ENCODE data around the gene HIVEP3.

HIVEP3 gene

DNA sequence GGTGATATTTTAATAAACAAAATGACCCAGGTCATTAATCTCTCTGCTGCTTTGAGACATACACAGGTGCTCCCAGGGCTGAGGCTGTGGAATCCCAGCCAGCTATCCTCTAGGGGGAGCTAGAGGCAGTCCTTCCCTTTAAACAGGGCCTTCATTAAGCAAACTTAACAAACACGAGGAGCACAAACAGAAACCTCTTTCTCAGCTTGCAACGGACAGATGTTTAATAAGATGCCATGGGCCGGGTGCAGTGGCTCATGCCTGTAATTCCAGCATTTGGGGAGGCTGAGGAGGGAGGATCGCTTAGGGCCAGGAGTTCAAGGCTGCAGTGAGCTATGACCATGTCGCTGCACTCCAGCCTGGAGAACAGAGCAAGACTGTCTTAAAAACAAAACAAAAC, 106.7 kb downstream of the HIVEP3 start:
- no peak for DNase-seq (ENCODE audit: low spot score)

DNA sequence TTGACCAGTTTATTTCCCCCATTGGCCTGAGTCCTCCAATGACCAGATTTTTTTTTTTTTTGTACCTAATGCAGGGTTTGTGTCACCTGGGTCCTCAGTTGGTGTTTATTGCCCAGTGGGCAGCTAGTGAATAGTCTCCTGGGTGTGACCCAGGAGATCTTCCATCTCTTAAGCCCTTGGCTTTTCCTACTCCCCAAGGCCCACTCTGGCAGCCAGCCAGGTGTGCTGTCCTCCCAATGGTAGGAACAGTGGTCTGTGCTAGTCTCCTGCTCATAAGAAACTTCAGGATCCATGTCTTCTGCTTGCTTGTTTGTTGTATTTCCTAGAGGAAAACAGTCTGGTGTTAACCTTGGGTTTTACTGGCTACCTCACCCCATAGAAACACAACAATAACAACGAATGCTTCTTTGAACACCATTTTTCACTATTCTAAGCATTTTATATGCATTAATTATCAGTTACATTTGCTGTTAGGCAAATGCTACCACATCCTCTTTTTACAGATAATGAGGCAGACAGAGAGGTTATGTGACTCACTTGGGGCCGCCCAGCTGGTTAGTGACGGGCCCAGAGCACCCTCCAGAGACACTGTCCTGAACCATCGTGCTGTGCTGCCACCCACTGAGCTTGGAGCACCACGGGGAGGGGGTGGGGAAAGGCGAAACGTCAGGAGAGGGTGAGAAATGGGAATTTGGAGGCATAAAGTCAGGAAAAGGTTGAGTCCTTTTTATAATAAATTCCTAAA, 107.5 kb downstream of the HIVEP3 start:
- no peak for DNase-seq (ENCODE audit: low spot score)

DNA sequence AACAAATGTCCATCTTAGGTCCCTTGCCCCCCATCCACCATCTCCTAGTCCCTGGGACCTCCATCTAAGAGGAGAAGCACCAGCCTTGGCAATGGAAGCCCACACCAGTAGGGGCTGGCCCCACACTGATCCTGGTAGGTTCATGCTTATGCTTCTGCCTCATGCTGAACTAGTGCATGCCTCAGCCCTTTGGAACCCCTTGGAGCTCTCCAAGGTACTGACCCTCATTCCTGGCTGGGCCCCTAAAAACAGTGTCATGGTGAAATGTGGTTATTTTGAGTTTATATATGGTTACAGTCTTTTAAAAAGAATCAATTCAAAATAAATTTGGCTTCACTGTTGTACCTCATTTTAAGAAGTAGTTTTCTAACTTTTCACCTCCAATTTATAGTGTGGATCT, 108.3 kb downstream of the HIVEP3 start:
- DNase-seq (ENCODE audit: low spot score) = no peak

DNA sequence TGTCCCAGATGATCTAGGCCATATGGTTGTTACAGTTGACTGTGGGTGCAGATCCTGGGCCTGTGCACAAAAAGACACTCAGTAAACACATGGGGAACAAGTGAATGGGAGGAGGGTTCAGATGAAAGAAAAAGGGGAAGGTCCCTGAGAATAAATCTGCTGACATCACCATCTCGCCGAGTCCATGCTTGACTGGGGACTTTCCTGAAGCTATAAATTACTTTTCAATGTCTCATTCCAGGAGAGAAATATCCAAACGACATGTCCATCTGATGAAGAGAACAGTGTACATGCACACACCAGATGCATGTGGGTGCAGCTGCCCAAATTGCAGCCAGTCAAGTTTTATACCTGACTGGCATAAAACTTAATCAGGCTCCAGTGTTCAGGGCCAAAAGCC, 109.0 kb downstream of the HIVEP3 start:
- peak; percentile 8 for DNase-seq (ENCODE audit: low spot score)

DNA sequence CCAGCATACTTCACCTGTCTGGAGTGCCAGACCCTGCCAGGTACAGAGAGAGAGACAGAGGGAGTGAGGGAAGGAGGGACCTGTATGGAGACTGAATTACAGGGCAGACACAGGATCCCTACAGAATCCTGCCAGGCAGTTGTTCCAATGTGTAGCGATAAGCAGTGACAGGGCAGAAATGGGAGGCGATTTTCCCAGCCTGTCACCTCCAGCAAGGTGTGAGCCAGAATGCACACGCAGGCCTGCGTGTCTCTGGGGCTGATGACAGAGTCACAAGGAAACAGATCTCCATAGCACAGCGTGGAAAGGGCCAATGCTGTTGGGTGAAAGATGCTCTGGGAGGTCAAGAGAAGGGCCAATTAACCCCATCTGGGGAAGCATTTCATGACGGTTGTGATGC, 111.3 kb downstream of the HIVEP3 start:
- peak; percentile 15 for DNase-seq (ENCODE audit: low spot score)

DNA sequence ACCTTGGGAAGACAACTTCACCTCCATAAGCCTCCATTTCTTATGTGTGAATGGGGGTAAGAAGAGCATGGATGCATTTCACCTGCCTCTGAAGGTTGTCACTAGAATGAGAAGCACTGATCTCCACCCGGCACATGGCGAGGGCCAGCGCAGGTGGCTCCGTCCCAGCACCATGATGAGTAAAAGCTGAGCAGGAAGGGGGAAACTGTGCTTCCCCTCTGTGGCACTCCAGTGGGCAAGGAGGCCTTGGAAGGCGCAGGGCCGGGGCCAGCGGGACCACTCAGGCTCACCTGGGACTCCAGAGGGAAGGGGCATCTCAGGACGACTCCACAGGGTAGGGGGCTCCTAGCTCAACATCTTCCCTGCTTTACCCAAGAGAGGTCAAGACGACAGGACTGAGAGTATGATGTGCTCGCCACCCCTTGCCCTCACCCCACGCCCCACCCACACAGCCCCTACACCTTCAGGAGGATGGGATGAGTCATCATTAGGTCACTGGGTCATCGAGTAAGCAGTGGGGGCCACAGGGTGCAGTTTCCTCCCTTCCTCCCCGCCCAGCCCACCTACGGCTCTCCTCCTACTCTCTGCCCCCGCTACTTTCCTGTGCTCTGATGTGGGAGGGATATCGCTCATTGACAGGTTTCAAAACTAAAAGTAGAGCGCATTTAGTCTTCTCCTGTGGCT, 112.1 kb downstream of the HIVEP3 start:
- peak; percentile 25 for DNase-seq (ENCODE audit: low spot score)

DNA sequence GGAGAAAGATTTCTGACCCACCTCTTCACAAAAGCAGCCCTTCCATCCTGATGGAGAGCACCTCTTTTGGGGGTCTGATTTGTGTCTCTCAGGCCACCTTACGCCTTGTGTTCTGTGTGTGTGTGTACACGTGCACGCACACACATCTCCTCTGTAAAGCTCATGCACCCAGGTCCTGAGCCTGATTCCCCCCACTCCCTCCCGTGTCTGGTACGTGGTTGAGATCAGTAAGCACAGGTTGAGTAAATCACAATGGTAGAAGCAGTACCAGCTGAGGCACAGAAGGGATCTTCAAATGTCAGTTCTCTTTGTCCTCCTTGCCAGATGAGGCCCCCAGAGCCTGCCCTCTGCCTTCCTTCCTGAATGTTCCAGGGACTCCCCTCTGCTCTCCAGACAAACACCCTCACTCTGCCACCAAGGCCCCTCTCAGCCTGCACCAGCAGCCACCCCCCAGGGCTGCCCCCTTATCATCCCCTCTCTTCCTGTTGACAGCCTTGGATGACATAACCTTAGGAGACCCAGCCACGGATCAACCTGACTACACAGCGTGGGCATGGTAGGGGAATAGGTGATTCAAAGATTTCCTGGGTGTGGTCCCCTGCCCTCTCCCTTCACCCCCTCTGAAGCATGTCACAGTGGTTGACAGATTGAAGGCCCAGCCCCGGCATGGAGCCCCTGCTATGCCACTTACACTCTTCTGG, 112.8 kb downstream of the HIVEP3 start:
- DNase-seq (ENCODE audit: low spot score) = peak; percentile 47

DNA sequence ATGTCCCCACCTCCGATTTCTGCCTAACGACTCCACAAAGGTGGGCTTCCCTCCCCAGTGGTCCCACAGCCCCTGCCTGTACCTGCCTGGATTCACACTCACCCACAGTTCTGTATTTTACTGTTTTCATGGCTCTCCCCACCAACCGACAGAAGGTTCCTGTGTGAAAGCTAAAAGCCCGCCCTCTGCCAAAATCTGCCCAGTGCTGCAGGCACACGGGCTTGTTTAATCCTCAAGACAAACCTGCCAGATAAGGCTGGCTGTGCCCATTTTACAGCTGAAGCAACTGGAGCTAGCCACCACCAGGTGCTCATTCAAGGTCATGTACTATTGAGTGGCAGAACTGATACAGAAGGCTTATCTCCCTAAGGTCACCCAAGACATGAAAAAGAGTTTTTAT, 114.5 kb downstream of the HIVEP3 start:
- no peak for DNase-seq (ENCODE audit: low spot score)

DNA sequence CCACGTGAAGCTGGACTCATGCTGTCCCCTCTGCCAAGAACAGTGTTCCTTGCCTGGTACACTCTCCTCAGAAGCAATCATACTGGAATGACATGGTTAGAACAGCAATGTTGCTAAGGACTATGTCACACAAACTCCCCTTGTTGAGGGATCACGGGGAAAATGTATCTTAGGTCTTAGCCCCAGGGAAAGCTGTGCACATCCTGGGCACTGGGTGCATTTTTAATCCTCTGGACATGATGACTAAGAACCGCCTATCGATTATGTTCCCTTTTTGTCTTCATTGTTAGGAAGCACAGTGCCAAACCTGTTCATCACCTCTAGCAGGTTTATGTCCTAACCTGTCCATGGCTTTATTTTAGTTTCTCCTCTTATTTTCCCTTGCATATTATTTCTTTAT, 115.1 kb downstream of the HIVEP3 start:
- no peak for DNase-seq (ENCODE audit: low spot score)

DNA sequence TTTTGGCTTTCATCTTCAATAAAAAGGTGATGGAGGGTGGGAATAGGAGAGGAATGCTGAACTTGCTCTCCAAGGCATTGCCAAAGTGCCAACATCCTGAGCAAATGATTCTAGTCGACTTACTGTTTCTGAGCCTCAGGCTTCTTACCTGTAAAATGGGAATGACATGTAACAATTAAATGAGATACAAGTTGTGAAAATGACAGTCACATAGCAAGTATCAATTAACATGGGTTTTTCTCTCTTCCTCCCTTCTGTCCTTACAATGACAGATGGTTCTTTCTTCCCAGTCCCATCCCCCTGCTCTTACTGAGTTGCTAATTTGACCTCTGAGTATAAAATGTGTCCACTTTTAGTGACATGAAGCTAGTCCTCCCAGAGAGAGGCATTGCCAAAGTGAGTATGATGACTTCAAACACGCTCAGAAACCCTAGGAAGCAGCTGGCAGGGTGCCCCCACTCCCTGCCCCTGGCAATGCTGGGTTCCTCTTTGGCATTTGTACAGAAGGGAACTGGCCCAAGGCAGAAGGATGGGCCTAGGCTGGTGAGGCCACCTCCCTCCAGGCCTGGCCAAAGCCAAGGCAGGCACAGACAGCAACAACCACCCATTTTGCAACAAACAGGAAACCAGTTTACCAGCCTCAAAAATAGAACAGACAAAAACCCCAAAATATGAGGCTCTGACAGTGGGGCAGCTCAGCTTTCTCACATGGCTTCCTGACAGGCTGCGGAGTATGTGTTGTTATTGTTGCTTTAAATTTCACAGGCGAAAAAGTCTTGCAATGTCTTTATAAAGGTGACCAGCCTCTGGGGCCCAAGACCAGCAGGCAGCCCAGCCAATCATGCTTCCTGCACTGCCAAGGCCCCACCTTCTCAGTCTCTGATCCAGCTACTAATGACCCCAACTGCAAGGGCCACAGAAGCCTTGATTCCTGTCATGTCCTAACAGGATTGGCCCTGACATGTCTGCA, 115.9 kb downstream of the HIVEP3 start:
- no peak for DNase-seq (ENCODE audit: low spot score)

DNA sequence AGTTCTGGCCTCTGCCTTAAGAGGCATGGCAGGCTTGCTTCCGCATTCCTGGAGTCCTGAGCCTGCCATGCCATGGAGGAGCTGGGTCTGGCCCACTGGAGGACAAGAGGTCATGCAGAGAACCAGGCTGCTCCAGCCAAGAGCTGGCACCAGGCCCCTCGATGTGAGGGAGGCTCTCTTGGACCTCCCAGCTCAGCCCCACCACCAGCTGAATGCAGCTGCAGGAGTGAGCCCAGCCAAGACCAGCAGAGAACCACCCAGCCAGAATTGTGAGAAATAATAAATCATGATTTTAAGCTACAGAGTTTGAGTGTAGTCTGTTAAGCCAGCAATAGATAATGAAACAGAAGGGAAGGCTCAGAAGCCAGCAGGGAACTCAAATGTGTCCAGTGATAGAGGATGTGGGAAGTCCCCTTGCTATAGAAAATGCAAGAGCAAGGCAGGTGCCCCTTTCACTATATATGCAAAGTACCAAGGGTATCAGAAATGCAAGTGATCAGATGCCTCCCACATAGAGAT, 118.4 kb downstream of the HIVEP3 start:
- no peak for DNase-seq (ENCODE audit: low spot score)

DNA sequence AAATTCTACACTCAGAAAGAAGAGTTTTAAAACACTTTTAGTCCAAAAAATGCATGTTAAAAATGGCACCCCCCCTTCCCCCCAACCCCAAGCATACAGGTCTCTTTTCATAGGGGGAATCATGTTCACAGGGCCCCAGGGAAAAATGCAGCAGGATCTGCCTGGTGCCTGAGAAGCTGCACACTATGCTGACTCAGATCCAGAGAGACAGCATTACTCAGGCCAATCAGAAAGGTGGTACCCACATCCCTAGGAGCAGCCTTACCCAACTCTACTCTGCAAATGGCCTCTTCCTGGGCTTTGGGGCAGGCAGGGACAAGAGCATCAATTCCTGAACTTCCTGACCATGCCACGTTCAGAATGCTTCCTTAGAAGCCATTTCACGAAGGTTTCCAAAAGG, 119.0 kb downstream of the HIVEP3 start:
- DNase-seq (ENCODE audit: low spot score) = no peak

DNA sequence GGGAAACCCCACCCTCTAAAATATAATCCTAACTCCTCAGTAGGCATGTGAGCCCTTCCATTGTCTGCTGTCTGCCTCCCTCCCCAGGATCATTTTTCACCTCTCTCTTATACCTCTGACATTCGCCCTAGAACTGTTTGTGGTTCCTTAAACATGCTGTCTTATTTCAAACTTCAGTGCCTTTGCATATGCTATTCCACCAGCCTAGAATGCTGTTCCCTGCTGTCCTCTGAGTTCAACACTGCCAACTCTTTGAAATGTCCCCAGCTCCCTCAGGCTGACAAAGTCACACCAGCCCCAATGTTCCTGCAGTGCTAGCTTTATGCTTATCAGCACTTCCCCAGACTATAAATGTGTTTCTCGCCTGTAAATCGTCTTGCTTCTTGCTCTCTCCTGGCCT, 119.5 kb downstream of the HIVEP3 start:
- peak; percentile 12 for DNase-seq (ENCODE audit: low spot score)

DNA sequence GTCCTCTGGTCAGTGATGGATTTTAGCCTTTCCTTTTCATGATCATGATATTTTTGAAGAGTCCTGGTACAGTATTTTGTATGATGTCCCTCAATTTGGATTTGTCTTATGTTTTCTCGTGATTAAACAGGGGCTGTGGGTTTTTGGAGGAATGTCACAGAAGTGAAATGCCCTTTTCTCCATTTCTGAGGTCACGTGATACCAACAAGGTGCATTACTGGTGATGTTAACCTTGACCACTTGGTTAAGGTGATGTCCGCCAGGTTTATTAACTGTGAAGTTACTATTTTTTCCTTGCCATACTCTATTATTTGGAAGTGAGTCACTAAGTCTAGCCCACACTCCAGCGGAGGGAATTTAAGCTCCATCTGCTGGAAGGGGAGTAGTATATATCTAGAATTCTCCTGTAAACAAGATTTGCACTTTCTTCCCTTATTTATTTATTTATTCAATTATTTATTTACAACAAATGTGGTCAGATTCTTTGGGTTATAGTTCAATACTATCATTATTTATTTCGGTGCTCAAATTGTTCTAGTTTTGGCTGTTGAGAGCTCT, 123.4 kb downstream of the HIVEP3 start:
- DNase-seq (ENCODE audit: low spot score) = no peak

DNA sequence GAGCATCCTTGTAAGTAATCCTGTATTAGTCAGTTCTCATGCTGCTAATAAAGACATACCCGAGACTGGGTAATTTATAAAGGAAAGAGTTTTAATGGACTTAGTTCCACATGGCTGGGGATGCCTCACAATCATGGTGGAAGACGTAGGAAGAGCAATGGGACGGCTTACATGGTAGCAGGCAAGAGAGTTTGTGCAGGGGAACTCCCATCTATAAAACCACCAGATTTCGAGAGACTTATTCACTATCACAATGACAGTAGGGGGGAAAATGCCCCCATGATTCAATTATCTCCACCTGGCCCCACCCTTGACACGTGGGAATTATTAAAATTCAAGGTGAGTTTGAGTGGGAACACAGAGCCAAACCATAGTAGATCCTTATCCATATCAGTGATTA, 124.7 kb downstream of the HIVEP3 start:
- DNase-seq (ENCODE audit: low spot score) = no peak

DNA sequence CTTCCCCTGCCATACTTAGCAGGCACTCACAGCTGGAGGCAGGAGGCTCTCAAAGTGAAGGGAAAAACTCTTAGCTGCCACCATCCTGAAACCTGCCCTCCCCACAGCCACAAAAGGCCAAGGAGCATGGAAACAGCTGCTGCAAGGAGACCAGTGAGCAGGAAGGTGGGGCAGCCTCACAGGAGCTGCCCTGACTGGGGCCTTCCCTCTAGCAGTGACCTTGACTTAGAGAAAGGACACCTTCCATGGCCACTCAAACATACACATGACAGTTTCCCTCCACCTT, 126.3 kb downstream of the HIVEP3 start:
- no peak for DNase-seq (ENCODE audit: low spot score)

DNA sequence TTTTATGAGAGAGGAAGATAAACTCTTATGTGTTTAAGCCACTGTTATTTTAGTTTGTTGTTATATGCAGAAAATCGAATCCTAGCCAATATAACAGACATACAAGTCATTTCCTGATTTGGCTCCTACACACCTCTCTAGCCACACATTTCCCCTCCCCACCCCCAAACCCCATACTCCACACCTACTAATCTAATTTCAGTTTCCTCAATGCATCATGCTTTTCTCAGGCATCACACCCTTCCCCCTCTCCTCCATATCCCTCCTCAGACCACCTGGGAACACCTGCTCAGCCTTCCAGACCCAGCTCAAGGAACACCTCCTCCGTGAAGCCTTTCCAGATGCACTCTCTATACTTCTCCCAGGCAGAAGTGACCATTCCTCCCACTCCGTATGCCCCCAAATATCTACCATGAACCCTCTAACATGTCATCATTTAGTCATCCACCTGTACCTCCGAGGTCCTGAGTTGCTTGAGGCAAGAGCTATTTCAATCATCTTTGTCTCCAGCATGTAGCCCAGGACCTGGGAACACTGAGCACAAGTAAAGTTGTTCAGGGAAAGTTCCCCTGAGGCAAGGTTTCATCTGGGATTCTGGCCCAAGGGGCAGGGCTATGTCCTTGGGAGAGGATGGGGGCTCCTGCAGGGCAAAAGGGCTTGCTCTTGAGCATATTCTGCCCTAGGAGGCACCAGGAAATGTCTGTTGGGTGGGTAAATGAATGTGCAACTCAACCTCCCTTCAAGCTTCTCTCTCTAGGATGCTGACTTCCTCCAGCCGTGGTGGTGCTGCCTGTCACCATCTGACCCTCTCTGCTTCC, 126.8 kb downstream of the HIVEP3 start:
- DNase-seq (ENCODE audit: low spot score) = no peak

DNA sequence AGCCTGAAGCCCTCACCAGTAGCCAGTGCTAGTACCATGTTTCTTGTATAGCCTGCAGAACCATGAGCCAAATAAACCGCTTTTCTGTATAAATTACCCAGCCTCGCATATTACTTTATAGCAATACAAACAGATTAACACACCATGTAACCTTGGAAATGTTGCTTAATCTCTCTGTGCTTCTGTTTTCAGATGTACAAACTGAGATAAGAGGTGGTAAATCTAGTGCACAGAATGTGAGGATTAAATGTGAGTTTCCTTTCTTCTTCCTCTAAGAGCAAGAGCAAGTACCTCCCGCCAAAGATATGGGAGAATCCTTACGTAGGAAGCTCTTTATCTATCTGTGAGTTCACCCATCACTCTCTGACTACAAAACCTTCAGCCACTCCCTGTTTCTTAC, 128.4 kb downstream of the HIVEP3 start:
- DNase-seq (ENCODE audit: low spot score) = no peak

DNA sequence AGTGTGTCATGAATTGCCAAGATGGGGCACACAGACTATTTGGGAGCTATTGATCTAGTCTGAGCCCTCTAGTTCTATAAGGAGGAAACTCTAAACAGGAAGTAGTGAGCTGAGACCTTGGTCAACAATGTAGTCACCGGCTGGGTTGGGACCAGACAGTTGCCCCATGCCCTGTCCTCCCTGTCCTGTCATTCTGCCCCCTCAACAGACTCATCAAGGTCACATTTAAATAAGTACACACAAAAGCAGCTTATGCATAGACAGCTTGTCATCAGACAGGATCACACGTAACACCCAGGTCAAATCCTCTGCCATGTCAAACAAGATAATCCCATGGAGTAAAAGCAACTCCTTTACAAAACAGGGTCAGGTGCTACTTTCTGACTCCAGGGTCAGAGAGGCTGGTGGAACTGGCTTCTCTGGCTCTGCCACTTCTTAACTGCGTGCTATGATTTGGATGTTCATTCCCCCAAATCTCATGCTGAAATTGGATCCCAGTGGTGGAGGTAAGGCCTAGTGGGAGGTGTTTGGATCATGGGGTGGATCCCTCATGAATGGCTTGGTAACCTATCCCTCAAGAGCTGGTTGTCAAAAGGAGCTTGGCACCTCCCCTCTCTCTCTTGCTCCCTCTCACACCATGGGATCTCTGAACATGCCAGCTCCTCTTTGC, 128.9 kb downstream of the HIVEP3 start:
- DNase-seq (ENCODE audit: low spot score) = no peak

DNA sequence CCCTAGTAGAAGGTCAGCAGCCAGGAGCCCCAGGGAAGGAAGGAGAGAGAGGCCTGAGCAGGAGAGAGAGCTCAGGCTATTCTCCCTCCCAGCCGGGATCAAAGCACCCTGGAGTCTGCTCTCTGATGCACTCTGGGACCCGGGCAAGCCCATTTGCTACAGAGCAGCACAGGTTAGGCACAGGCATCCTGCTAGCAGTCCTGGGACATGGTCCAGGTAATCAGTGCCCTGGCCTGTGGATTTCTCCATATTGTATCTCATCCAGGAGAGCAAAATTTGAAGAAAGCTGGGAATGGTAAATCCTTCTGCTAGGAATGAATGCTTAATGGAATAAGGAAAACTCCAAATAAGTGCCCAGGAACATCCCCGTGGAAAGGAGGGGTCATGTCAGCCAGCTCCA, 130.3 kb downstream of the HIVEP3 start:
- DNase-seq (ENCODE audit: low spot score) = no peak
